ENCODE measurements around the gene COX18. TPM values are rescaled to one million over a fixed set of nuclear protein-coding genes. Genes with fewer than 3 reads are reported as not detected.

COX18 gene
- total RNA-seq, 2 experiments from 2014 or later: 16.9 to 23.5 TPM

DNA sequence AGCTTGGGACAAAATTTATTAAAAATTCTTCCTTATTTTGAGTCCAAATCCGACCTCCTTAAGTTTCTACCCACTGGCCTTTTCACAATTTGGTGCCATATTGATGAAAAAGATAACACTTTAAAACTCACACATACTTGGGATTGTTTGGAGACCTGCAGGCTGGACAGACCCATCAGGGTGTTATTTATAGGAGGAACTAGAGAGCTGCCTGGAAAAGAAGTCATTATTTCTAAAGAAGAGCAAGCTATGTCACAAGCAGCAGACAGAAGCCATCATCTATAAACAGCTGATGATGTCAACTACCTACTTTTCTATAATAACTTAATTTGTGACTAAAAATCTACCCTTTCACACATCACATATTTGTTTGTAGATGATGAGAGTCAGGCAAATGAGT is 56.2 kb downstream of the COX18 start:
- POLR2A ChIA-PET: interaction anchor here (1.2 kb wide), 1 partner anchor 10 kb away, joined by 3 read pairs; no protein-coding TSS in a partner anchor
- H4K20me1 ChIP-seq (ENCODE audit: insufficient read depth, low read length): no peaks in the 10 kb centered on the region
- intact Hi-C loops (cut with micrococcal nuclease; ENCODE audit: unreplicated experiment): no loop called here

DNA sequence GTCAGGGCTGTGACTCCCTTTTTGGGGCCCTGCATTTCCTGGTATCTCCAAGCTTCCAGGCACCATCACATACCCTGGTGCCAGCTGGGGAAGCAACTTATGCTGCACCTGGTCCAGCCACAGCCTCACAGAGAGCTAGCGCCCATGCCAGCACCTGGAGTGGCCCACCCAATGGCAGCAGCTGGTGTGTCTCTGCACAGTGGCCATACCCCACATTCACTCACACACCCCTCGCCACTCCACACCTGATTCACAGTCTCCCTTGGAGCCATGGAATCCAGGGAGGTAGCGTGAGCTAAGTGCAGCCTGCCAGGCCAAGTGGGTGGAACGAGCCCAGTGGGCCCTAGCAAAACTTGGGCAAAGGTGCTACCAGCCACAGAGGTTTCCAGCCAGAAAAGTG is 56.8 kb downstream of the COX18 start:
- ChIA-PET POLR2A (interaction anchor here (0.7 kb wide), 1 partner anchor 292 kb away, joined by 3 read pairs; no protein-coding TSS in a partner anchor), CTCF (ENCODE audit: unreplicated experiment) (no interaction called here)
- no peaks in the 10 kb centered on the region for H3K9me2 ChIP-seq (ENCODE audit: insufficient read depth, low read length)
- H3K79me2 ChIP-seq (ENCODE audit: insufficient read depth, low read depth, low read length): no peaks in the 10 kb centered on the region
- H4K20me1 ChIP-seq (ENCODE audit: insufficient read depth, low read length): no peaks in the 10 kb centered on the region
- peaks cover 6% of the 10 kb centered on the region; the same call in 1 of the 2 replicates for H3K9me3 ChIP-seq (ENCODE audit: low read length)
- H3K36me3 ChIP-seq (ENCODE audit: insufficient read depth, low read length): no peaks in the 10 kb centered on the region
- no peak overlapping the region for H3K4me3 ChIP-seq (ENCODE audit: low read depth, low read length, poor library complexity, severe bottlenecking)
- no peak for DNase-seq (ENCODE audit: low spot score)
- no peak overlapping the region for H3K4me2 ChIP-seq (ENCODE audit: low read length)
- no peaks in the 10 kb centered on the region for H3K4me1 ChIP-seq (ENCODE audit: insufficient read depth, low read length, poor library complexity, severe bottlenecking)
- no peak overlapping the region for H3K27ac ChIP-seq (ENCODE audit: low read depth, low read length, poor library complexity, severe bottlenecking)
- H2AFZ ChIP-seq (ENCODE audit: low read length): no peak overlapping the region
- intact Hi-C loops (cut with micrococcal nuclease; ENCODE audit: unreplicated experiment): no loop called here
- TF ChIP-seq EZH2phosphoT487 (IDR thresholded peaks at IDR 0.05; ENCODE audit: borderline replicate concordance, low read depth, low read length): no peak
- TF ChIP-seq, protein P1, sequence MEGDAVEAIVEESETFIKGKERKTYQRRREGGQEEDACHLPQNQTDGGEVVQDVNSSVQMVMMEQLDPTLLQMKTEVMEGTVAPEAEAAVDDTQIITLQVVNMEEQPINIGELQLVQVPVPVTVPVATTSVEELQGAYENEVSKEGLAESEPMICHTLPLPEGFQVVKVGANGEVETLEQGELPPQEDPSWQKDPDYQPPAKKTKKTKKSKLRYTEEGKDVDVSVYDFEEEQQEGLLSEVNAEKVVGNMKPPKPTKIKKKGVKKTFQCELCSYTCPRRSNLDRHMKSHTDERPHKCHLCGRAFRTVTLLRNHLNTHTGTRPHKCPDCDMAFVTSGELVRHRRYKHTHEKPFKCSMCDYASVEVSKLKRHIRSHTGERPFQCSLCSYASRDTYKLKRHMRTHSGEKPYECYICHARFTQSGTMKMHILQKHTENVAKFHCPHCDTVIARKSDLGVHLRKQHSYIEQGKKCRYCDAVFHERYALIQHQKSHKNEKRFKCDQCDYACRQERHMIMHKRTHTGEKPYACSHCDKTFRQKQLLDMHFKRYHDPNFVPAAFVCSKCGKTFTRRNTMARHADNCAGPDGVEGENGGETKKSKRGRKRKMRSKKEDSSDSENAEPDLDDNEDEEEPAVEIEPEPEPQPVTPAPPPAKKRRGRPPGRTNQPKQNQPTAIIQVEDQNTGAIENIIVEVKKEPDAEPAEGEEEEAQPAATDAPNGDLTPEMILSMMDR (conservative IDR thresholded peaks at IDR 0.05; ENCODE audit: low read length): no peak
- no TSS peak for BruUV-seq (replicated peaks)

More for the DNA sequence above, 56.2 kb downstream of the COX18 start:
- Histone ChIP-seq H3K79me2 (ENCODE audit: insufficient read depth, low read depth, low read length) (no peaks in the 10 kb centered on the region), H3K4me1 (ENCODE audit: insufficient read depth, low read length, poor library complexity, severe bottlenecking) (no peaks in the 10 kb centered on the region), H3K4me3 (ENCODE audit: low read depth, low read length, poor library complexity, severe bottlenecking) (no peak overlapping the region), H3K36me3 (ENCODE audit: insufficient read depth, low read length) (no peaks in the 10 kb centered on the region), H3K9me2 (ENCODE audit: insufficient read depth, low read length) (no peaks in the 10 kb centered on the region), H3K4me2 (ENCODE audit: low read length) (no peak overlapping the region), H3K9me3 (ENCODE audit: low read length) (peaks cover 6% of the 10 kb centered on the region; the same call in 1 of the 2 replicates), H3K27ac (ENCODE audit: low read depth, low read length, poor library complexity, severe bottlenecking) (no peak overlapping the region), H2AFZ (ENCODE audit: low read length) (no peak overlapping the region)
- no peak for TF ChIP-seq EZH2phosphoT487 (IDR thresholded peaks at IDR 0.05; ENCODE audit: borderline replicate concordance, low read depth, low read length)
- TF ChIP-seq, protein P1 (conservative IDR thresholded peaks at IDR 0.05; ENCODE audit: low read length): no peak
- BruUV-seq (replicated peaks): no TSS peak
- CTCF ChIA-PET (ENCODE audit: unreplicated experiment): no interaction called here
- DNase-seq (ENCODE audit: low spot score): no peak

DNA sequence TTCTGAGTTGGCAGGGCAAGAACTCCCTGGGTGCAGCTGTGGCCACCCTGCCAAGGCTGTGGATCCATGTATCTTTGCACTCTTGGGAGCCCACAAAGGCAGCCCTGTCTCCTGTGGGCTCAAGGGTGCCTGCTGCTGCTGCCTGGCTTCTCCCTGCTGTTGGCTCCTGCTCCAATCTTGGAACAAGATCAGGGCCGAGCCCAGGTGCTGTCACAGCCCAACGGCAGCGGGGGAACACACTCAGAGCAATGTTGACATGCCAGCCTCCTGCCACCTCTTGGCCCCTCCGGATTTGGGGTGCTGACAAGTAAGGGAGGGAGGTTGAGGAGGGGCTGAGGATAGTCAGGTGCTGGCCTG is 57.9 kb downstream of the COX18 start:
- H3K36me3 ChIP-seq (ENCODE audit: insufficient read depth, low read length): no peaks in the 10 kb centered on the region
- peaks cover 6% of the 10 kb centered on the region; the same call in 1 of the 2 replicates for H3K9me3 ChIP-seq (ENCODE audit: low read length)
- no peaks in the 10 kb centered on the region for H4K20me1 ChIP-seq (ENCODE audit: insufficient read depth, low read length)
- ChIA-PET CTCF (ENCODE audit: unreplicated experiment) (no interaction called here), POLR2A (no interaction called here)
- peaks cover 1% of the 10 kb centered on the region for H3K4me1 ChIP-seq (ENCODE audit: insufficient read depth, low read length, poor library complexity, severe bottlenecking)
- H3K27ac ChIP-seq (ENCODE audit: low read depth, low read length, poor library complexity, severe bottlenecking): no peak overlapping the region
- H2AFZ ChIP-seq (ENCODE audit: low read length): no peak overlapping the region
- TF ChIP-seq, protein P1 (conservative IDR thresholded peaks at IDR 0.05; ENCODE audit: low read length): no peak
- TF ChIP-seq EZH2phosphoT487 (IDR thresholded peaks at IDR 0.05; ENCODE audit: borderline replicate concordance, low read depth, low read length): no peak
- intact Hi-C loops (cut with micrococcal nuclease; ENCODE audit: unreplicated experiment): no loop called here
- H3K4me2 ChIP-seq (ENCODE audit: low read length): no peak overlapping the region
- no peaks in the 10 kb centered on the region for H3K79me2 ChIP-seq (ENCODE audit: insufficient read depth, low read depth, low read length)
- BruUV-seq (replicated peaks): no TSS peak
- no peaks in the 10 kb centered on the region for H3K9me2 ChIP-seq (ENCODE audit: insufficient read depth, low read length)
- no peak overlapping the region for H3K4me3 ChIP-seq (ENCODE audit: low read depth, low read length, poor library complexity, severe bottlenecking)
- DNase-seq (ENCODE audit: low spot score): no peak

All from OCI-LY7 (cell line).